Calu3 (cell line): ENCODE measurements around the gene ZEB2. TPM values are rescaled to one million over a fixed set of nuclear protein-coding genes. Genes with fewer than 3 reads are reported as not detected.

Source experiments
- BruUV-seq: library from RNA; stranded (reverse); fragments of 400-500 nt; replicated peaks from 2 replicates; lab custom pipeline; 2021; lab: Mats Ljungman, UMichigan
- CTCF ChIA-PET: fragments of 300-600 bp; sonication (Branson Sonifier 250); formaldehyde crosslinking; loops from one replicate; lab custom pipeline; 2022; ENCODE audit warnings: antibody characterized with exemption; lab: Charles Lee
- DNase-seq: peaks from one replicate; pipeline ENCODE4 v3.0.0; 2022
- H3K27ac Mint-ChIP-seq: one replicate; pipeline ENCODE4 v1.8.0; 2022; ENCODE audit warnings: mixed read lengths; ENCODE audit not compliant: unreplicated experiment
- H3K27me3 Mint-ChIP-seq: one replicate; pipeline ENCODE4 v1.8.0; 2022; ENCODE audit warnings: mixed read lengths; ENCODE audit not compliant: unreplicated experiment
- H3K36me3 Mint-ChIP-seq: one replicate; pipeline ENCODE4 v1.8.0; 2022; ENCODE audit warnings: mild to moderate bottlenecking, moderate library complexity, mixed read lengths; ENCODE audit not compliant: insufficient read depth, unreplicated experiment
- H3K4me1 Mint-ChIP-seq: one replicate; pipeline ENCODE4 v1.8.0; 2022; ENCODE audit warnings: mild to moderate bottlenecking, low read depth, mixed read lengths; ENCODE audit not compliant: unreplicated experiment
- H3K4me3 Mint-ChIP-seq: one replicate; pipeline ENCODE4 v1.8.0; 2022; ENCODE audit warnings: mild to moderate bottlenecking, low read depth, moderate library complexity, mixed read lengths; ENCODE audit not compliant: unreplicated experiment
- H3K9me3 Mint-ChIP-seq: one replicate; pipeline ENCODE4 v1.8.0; 2022; ENCODE audit warnings: low read depth, mixed read lengths; ENCODE audit not compliant: unreplicated experiment
- intact Hi-C: fragments of 100-400 bp; cut with micrococcal nuclease; formaldehyde crosslinking; loops from one replicate; pipeline ENCODE4 v1.10.0; 2022; ENCODE audit not compliant: unreplicated experiment
- total RNA-seq: library from RNA; stranded (reverse); gene quantifications from 2 replicates; pipeline ENCODE4 v1.2.3, GENCODE V29; 2022
- TF ChIP-seq, protein P1 (sequence below): fragments of 200-600 bp; IDR thresholded peaks from one replicate; pipeline ENCODE4 v1.8.0; 2022; ENCODE audit warnings: antibody characterized with exemption; ENCODE audit not compliant: unreplicated experiment

The ZEB2 gene
- total RNA-seq, 1 experiment from 2014 or later, result 0.97 TPM

DNA sequence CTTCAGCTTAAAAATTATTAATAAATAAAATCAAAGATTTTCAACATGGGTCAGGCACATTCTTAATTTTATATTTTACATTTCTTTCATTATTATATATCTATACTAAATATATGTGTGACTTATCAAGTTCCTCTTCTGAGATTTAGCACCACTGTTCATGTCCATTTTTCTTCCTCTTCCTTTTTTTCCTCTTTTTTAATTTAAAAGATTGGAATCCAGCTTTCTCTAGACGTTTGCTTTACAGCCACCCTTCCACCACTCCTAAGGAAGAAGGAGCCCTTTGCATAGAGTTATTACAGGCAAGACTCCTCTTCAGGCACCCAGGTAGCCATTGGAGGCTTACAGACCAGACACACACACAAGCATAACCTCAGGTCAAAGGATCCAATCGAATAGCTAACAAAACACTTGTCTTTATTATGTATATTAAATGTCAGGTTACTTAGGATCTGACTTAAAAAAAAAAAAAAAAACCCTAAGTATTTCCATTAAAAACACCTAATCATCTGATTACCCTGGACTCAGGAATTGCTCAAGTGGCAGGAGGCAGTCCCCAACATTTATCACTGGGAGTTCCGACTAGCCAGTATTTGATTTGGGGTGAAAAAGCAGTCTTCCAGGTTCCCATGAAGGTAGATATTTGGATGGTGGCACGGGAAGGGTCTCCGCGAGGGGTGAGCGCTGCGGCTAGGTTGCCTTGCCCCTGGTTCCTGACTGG is 2.4 kb upstream of the ZEB2 start:
- CTCF ChIA-PET, result no interaction called here
- Mint-ChIP-seq H3K27ac (no peak overlapping the region), H3K4me3 (peak overlapping the region; percentile 69), H3K27me3 (peaks cover 12% of the 10 kb centered on the region), H3K9me3 (no peaks in the 10 kb centered on the region), H3K4me1 (peaks cover 14% of the 10 kb centered on the region), H3K36me3 (peaks cover 14% of the 10 kb centered on the region)
- TF ChIP-seq, protein P1, sequence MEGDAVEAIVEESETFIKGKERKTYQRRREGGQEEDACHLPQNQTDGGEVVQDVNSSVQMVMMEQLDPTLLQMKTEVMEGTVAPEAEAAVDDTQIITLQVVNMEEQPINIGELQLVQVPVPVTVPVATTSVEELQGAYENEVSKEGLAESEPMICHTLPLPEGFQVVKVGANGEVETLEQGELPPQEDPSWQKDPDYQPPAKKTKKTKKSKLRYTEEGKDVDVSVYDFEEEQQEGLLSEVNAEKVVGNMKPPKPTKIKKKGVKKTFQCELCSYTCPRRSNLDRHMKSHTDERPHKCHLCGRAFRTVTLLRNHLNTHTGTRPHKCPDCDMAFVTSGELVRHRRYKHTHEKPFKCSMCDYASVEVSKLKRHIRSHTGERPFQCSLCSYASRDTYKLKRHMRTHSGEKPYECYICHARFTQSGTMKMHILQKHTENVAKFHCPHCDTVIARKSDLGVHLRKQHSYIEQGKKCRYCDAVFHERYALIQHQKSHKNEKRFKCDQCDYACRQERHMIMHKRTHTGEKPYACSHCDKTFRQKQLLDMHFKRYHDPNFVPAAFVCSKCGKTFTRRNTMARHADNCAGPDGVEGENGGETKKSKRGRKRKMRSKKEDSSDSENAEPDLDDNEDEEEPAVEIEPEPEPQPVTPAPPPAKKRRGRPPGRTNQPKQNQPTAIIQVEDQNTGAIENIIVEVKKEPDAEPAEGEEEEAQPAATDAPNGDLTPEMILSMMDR, result no peak
- DNase-seq, result no peak
- BruUV-seq, result no TSS peak
- intact Hi-C loops, result no loop called here

DNA sequence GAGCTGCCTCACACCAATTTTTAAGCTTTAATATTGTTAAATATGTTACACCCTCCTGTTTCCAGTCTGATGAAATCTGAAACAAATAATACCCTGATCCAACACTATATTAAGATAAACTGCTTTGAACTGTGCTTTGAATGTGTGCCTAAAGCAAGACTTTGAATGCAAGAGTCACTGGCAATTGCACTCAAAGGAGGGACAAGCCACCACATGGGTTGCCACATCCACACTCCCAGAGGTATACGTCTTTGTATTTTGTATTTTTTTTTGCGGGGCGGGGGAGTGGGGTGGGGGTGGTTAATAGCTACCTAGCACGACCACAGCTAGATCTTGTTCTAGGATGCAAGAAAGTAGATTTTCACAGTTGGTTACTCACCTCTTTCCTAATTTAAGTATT is 1.8 kb upstream of the ZEB2 start:
- Mint-ChIP-seq H3K4me3 (no peak overlapping the region), H3K9me3 (no peaks in the 10 kb centered on the region), H3K4me1 (peaks cover 14% of the 10 kb centered on the region), H3K27ac (no peak overlapping the region), H3K27me3 (peaks cover 12% of the 10 kb centered on the region), H3K36me3 (peaks cover 19% of the 10 kb centered on the region)
- TF ChIP-seq, protein P1, result no peak
- BruUV-seq, result no TSS peak
- DNase-seq, result no peak
- intact Hi-C loops, result no loop called here
- CTCF ChIA-PET, result no interaction called here

DNA sequence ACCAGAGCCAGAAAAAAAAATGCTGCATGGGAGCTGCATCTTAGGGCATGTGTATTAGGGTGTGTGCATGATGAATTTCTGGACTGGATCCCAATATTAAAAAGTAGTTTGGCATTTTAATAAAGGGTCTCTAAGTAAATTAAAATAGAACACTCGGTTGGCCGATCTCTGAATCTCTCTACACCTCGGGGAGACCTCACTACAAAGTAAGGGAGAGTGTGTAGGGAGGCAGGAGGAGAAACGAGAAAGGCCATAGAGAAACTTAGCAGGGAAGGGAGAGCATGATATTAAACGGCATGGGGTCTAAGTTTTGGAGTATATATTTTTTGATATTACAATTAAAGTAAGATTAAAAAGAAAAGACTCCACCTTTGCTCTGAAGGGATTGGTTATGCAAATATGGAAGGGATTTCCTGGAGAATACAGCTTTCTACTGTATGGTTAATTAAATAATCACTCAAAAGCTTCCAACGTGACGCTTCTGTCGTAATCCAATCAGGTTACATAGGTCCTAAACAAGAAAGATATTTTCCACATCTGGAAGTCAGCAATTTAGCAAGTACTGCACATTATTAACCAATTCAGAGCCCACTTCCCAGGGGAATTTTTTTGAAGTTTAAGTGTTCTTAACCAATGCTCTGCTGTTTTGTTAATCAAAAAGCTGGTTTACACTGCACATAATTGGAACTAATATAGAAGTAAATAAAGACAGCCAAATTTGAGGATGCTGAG is 1.0 kb upstream of the ZEB2 start:
- BruUV-seq, result no TSS peak
- peaks cover 14% of the 10 kb centered on the region for H3K4me1 Mint-ChIP-seq
- H3K27me3 Mint-ChIP-seq, result peaks cover 12% of the 10 kb centered on the region
- DNase-seq, result no peak
- no peak overlapping the region for H3K4me3 Mint-ChIP-seq
- no peaks in the 10 kb centered on the region for H3K9me3 Mint-ChIP-seq
- TF ChIP-seq, protein P1, result no peak
- intact Hi-C loops, result no loop called here
- CTCF ChIA-PET, result no interaction called here
- peaks cover 19% of the 10 kb centered on the region for H3K36me3 Mint-ChIP-seq
- H3K27ac Mint-ChIP-seq, result no peak overlapping the region

DNA sequence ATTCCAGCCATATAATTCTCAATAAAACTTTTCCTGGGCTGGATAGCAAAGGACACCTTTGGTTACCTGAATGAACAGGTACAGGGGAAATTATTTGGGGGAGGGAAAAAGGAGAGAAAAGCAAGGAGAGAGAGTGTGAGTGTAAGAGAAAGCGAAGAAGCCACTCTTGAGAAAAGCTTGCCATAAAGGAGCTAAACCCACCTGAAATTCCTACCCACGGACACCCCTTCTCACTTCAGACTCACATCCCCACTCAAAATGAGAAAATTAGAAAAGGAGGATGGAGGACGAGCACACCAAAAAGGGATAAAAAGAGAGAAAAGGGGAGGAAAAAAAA is 354 bp downstream of the ZEB2 start:
- CTCF ChIA-PET, result no interaction called here
- BruUV-seq, result no TSS peak
- Mint-ChIP-seq H3K27ac (no peak overlapping the region), H3K4me3 (no peak overlapping the region), H3K27me3 (peaks cover 5% of the 10 kb centered on the region), H3K36me3 (peaks cover 15% of the 10 kb centered on the region), H3K4me1 (peaks cover 14% of the 10 kb centered on the region), H3K9me3 (no peaks in the 10 kb centered on the region)
- intact Hi-C loops, result loop anchor here (2.0 to 10.0 kb wide), 3 partner anchors 195 to 1235 kb away; no protein-coding TSS in a partner anchor
- DNase-seq, result no peak
- TF ChIP-seq, protein P1, result no peak
